ENCODE results near the gene PROSER3.
"Not testable (repeated sequence)": the region's sequence is repeated elsewhere in the genome, so short reads cannot be mapped to it uniquely, and the experiment has no call there.

PROSER3 gene

DNA sequence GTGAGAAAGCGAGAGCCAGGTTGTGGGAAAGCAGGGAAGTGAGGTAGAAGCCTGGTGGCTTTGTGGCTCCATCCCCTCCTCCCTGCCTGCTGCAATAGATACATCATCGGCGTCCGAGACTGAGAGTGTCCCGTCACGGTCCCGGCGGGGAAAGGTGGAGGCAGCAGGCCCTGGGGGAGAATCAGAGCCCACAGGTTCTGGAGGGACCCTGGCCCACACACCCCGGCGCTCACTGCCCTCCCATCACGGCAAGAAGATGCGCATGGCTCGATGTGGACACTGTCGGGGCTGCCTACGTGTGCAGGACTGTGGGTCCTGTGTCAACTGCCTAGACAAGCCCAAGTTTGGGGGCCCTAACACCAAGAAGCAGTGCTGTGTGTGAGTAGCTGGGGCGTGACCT lies 35.1 kb upstream of the PROSER3 start:
- DNase-seq = no peak

DNA sequence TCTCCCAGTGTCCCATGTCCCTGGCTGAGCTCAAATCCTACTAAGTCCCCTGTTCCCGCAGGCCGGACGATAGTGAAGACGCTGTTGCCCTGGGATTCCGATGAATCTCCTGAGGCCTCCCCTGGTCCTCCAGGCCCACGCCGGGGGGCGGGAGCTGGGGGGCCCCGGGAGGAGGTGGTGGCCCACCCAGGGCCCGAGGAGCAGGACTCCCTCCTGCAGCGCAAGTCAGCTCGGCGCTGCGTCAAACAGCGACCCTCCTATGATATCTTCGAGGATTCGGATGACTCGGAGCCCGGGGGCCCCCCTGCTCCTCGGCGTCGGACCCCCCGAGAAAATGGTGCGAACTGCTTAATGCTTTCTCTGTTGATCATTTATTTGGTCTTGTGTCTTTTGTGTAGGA lies 34.3 kb upstream of the PROSER3 start:
- DNase-seq = no peak

DNA sequence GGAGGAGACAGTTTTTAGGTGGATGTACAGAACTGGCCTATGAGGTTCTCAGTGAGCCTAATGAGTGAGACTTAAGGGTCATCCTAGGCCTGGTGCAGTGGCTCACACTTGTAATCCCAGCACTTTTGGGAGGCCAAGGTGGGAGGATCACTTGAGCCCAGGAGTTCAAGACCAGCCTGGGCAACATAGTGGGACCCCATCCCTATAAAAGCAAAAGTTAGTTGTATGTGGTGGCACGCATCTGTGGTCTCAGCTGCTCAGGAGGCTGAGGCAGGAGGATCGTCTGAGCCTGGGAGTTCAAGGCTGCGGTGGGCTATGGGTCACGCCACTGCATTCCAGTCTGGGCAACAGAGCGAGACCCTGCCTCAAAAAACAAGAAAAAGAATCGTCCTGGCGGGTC lies 33.8 kb upstream of the PROSER3 start:
- DNase-seq = not testable (repeated sequence)

DNA sequence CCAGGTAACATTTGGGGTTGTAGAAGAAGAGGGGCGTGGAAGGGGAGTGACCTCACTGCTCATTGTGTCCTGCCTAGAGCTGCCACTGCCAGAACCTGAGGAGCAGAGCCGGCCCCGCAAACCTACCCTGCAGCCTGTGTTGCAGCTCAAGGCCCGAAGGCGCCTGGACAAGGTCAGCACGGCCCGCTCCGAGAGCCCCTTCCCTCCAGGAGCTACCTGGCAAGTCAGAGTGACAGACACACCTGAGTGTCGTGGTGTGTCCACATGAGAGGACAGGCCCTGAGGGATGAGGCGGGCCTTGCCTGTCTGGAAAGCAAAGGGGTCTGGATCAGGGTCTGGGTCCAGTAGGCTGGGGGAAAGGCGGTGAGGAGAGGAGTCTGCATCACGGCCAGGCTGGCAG lies 33.4 kb upstream of the PROSER3 start:
- DNase-seq = no peak

GRCh38 chr19:35725216-35725861 lies 32.6 kb upstream of the PROSER3 start:
- no peak for DNase-seq

DNA sequence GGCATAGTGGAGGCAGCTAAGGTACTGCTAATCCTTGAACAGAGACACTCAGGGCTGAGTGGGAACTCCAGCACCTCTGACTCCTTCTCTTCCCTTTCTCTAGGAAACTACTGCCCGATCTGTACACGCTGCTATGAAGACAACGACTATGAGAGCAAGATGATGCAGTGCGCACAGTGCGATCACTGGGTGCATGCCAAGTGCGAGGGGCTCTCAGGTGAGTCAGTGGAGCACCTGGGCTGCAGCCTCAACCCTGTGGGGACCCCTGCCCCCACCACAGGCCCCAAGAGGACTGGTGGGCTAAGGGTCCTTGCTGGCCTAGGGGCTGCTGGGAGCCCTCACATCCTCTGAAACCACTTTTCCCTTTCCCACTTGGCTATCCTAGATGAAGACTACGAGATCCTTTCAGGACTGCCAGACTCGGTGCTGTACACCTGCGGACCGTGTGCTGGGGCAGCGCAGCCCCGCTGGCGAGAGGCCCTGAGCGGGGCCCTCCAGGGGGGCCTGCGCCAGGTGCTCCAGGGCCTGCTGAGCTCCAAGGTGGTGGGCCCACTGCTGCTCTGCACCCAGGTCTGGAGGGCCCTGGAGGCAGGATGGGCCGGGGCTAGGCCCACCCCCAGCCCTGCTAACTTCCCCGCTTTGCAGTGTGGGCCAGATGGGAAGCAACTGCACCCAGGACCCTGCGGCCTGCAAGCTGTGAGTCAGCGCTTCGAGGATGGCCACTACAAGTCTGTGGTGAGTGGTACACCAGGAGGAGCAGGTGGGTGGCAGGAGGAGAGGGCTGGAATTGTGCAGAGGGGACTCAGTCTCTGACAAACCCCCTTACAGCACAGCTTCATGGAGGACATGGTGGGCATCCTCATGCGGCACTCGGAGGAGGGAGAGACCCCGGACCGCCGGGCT lies 30.7 kb upstream of the PROSER3 start:
- DNase-seq = no peak

DNA sequence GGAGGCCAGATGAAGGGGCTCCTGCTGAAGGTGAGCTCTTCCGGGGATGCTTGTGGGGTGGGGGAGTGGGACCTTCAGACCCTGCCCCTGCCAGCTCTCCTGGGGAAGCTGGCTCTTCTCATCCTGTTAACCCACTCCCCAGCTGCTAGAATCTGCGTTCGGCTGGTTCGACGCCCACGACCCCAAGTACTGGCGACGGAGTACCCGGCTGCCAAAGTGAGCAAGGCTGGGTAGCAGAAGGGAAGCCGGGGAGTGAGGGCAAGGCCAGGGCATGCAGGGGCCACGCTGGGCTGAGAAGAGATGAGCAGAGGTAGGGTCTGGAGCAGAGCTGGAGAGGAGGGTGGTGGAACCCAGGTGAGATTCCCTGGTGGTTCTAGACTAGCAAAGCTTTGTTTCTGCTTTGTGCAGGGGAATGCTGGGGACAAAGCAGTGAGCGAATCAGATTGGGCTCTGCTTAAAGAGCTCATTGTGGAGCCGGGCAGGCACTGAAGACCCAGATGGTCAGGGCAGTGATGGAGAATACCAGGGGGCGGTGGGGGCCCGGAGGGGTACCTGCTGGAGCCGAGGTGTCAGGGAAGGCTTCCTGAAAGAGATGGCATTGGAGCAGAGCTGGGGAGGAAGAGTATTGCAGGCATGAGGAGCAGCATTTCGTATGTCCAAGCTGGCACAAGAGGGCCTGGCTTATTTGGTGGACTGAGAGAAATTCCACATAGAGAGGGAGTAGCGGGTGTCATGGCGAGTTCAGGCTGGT lies 29.8 kb upstream of the PROSER3 start:
- DNase-seq = no peak

- DNase-seq = no peak
These were observed 29.0 kb upstream of the PROSER3 start for GRCh38 chr19:35729021-35729420.

GRCh38 chr19:35729763-35730162 lies 28.2 kb upstream of the PROSER3 start:
- no peak for DNase-seq

DNA sequence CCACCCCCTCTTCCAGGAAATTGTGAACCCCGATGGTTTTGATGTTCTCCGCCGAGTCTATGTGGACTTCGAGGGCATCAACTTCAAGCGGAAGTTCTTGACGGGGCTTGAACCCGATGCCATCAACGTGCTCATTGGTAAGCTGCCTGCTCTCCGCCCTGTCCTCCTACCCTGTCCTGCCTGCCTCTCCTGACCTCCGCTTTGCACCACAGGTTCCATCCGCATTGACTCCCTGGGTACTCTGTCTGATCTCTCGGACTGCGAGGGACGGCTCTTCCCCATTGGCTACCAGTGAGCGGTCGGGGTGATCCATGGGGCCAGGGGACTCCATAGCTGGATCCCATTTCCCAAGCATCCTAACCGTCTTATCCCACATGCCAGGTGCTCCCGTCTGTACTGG lies 27.6 kb upstream of the PROSER3 start:
- no peak for DNase-seq

DNA sequence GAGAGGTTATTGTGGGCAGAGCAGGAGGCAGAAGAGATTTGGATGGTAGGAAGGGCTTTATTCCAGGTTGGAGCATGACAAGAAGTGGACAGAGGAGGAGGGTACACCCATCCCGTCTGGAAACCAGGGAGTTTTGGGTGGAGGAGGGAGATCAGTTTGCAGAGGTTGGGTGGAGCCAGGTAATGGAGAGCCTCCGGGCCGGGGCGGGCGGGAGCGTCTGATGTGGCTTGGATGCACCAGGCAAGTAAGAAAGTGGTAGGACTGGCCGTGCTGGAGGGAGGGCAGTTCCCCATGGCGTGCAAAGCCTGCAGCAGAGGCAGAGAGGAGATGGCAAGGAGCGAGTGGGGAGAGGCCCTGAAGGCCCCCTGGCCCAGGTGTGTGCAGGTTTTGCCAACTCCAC lies 26.6 kb upstream of the PROSER3 start:
- DNase-seq = no peak

DNA sequence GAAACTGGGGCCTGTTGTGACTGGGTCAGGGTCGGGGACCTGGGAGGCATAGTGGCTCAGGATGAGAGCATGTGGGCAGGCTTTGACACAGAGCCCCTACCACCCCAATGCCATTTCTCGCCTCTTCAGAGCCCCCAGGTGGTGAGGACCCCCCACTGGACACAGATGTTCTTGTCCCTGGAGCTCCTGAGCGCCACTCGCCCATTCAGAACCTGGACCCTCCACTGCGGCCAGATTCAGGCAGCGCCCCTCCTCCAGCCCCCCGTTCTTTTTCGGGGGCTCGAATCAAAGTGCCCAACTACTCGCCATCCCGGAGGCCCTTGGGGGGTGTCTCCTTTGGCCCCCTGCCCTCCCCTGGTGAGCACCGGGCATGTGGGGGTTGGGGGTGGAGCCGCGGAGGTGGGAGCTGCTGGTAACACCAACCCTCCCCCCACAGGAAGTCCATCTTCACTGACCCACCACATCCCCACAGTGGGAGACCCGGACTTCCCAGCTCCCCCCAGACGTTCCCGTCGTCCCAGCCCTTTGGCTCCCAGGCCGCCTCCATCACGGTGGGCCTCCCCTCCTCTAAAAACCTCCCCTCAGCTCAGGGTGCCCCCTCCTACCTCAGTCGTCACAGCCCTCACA lies 26.1 kb upstream of the PROSER3 start:
- no peak for DNase-seq

GRCh38 chr19:35732540-35733179 lies 25.3 kb upstream of the PROSER3 start:
- DNase-seq = no peak

DNA sequence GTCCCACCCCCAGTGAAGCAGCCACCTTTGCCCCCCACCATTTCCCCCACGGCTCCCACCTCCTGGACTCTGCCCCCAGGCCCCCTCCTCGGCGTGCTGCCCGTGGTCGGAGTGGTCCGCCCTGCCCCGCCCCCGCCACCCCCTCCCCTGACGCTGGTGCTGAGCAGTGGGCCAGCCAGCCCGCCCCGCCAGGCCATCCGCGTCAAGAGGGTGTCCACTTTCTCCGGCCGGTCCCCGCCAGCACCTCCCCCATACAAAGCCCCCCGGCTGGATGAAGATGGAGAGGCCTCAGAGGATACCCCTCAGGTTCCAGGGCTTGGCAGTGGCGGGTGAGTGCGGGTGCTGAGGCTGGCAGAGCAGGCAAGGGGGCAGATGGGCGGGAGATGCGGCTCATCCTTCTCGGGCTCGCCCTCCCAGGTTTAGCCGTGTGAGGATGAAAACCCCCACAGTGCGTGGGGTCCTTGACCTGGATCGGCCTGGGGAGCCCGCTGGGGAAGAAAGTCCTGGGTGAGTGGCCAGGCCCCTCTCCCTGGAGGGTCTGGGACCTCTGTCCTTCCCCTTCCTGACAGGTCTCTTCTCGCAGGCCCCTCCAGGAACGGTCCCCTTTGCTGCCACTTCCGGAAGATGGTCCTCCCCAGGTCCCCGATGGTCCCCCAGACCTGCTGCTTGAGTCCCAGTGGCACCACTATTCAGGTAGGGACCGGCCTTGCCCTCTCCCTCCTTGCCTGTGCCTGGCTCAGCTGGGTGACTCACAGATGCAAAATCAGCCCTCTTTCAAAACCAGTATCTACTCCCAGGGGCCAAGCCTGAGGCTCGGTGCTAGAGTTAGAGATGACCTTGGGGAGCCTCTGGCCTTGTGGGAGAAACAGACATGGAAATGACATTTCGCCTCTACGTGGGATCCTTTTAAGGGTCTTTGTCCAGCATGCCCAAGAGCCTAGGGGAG lies 24.5 kb upstream of the PROSER3 start:
- no peak for DNase-seq

- no peak for DNase-seq
These were observed 23.7 kb upstream of the PROSER3 start for GRCh38 chr19:35734273-35734672.

DNA sequence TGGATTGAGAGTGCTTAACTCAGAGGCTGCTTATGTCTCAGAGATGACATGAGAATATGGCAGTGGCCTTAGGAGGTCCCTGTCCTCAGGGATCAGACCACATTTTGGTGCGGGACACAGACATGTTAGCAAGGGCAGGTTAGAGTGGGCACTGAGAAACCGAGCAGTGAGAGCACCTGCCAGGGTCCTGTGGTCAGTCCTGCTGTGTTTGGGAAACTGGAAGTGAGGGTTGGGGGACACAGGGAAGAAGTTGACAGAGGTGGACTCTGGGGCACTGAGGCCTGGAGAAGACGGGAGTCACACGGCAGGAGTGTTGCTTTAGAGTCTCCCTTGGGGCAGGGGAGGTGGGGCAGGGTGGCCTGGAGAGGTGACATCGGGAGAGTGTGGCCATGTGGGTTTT lies 23.1 kb upstream of the PROSER3 start:
- DNase-seq = no peak

GRCh38 chr19:35736913-35737886 lies 20.8 kb upstream of the PROSER3 start:
- DNase-seq = no peak

GRCh38 chr19:35738021-35738886 lies 19.7 kb upstream of the PROSER3 start:
- DNase-seq = no peak

GRCh38 chr19:35738887-35739229 lies 19.1 kb upstream of the PROSER3 start:
- no peak for DNase-seq
